Panc1 (cell line): Measurements from ENCODE around the gene GANC. TPM values are rescaled to one million over a fixed set of nuclear protein-coding genes. Genes with fewer than 3 reads are reported as not detected.

Source experiments
- ATAC-seq: fragments of 200-7000 bp; cut with Tn5 transposase; 2 replicates; pipeline ENCODE4 v1.9.1; 2020; ENCODE audit warnings: mild to moderate bottlenecking, moderate library complexity
- BruUV-seq: library from RNA; stranded (reverse); fragments of 400-500 nt; replicated peaks from 2 replicates; lab custom pipeline; 2021; lab: Mats Ljungman, UMichigan
- CTCF ChIA-PET: fragments of 300-600 bp; sonication (Branson Sonifier 250); formaldehyde crosslinking; loops from one replicate; lab custom pipeline; 2022; ENCODE audit warnings: antibody characterized with exemption; lab: Charles Lee
- POLR2A ChIA-PET: fragments of 300-600 bp; sonication (Branson Sonifier 250); formaldehyde crosslinking; loops from one replicate; lab custom pipeline; 2022; ENCODE audit warnings: antibody characterized with exemption; lab: Charles Lee
- DNase-seq: peaks from one replicate; pipeline ENCODE4 v3.0.0-alpha.2; 2010; ENCODE audit warnings: low read depth, low spot score
- H3K27ac ChIP-seq: 2 replicates; pipeline ENCODE4 v1.5.1; 2011; ENCODE audit warnings: mild to moderate bottlenecking, low read length, inconsistent platforms
- H3K27me3 ChIP-seq: fragments of 200-500 bp; sonication (Bioruptor generic); 2 replicates; pipeline ENCODE4 v1.6.0; 2014; ENCODE audit warnings: low read length, inconsistent platforms; ENCODE audit not compliant: control insufficient read depth, insufficient read depth
- H3K36me3 ChIP-seq: fragments of 200-500 bp; sonication (Bioruptor generic); 2 replicates; pipeline ENCODE4 v1.5.1; 2014; ENCODE audit warnings: inconsistent platforms, mild to moderate bottlenecking, low read length, moderate library complexity; ENCODE audit not compliant: control insufficient read depth, insufficient read depth
- H3K4me1 ChIP-seq: 2 replicates; pipeline ENCODE4 v1.5.1; 2011; ENCODE audit warnings: inconsistent platforms, mild to moderate bottlenecking, low read length, moderate library complexity; ENCODE audit not compliant: control insufficient read depth, insufficient read depth
- H3K4me3 ChIP-seq, 2 experiments: 2 replicates each; pipeline ENCODE4 v1.5.1; 2011 to 2012; ENCODE audit warnings: low read depth in 2 of 2, low read length in 2 of 2, mild to moderate bottlenecking in 2 of 2, inconsistent platforms in 1 of 2, moderate library complexity in 1 of 2
- H3K9me3 ChIP-seq: fragments of 200-500 bp; sonication (Bioruptor generic); 2 replicates; pipeline ENCODE4 v1.5.1; 2014; ENCODE audit warnings: low read depth, mild to moderate bottlenecking, inconsistent platforms, low read length, moderate library complexity; ENCODE audit not compliant: control insufficient read depth, insufficient read depth
- POLR2AphosphoS5 ChIP-seq: IDR thresholded peaks from 2 replicates; pipeline ENCODE4 v1.6.1; 2012; ENCODE audit warnings: mild to moderate bottlenecking, low read depth, low read length, moderate library complexity
- SIN3A ChIP-seq: IDR thresholded peaks from 2 replicates; pipeline ENCODE4 v1.6.1; 2012; ENCODE audit warnings: low read depth, mild to moderate bottlenecking, low read length, moderate library complexity, borderline replicate concordance; ENCODE audit not compliant: insufficient read depth
- TCF7L2 ChIP-seq: IDR thresholded peaks from 2 replicates; pipeline ENCODE4 v1.6.1; 2011; ENCODE audit warnings: mild to moderate bottlenecking, low read depth, low read length, inconsistent platforms
- in situ Hi-C: cut with HindIII; loops from 2 replicates; pipeline ENCODE4 v1.10.0; 2016; ENCODE audit warnings: low sequenced_read_pairs, low pct_unique_long_range_greater_than_20kb
- intact Hi-C: fragments of 100-400 bp; cut with micrococcal nuclease; formaldehyde crosslinking; loops from one replicate; pipeline ENCODE4 v1.10.0; 2022; ENCODE audit not compliant: unreplicated experiment
- total RNA-seq: library from RNA; stranded (reverse); gene quantifications from one replicate; pipeline ENCODE4 v1.2.1, GENCODE V29; 2021; ENCODE audit not compliant: unreplicated experiment
- TF ChIP-seq, protein P1 (sequence below): fragments of 450-650 bp; IDR thresholded peaks from 2 replicates; pipeline ENCODE4 v1.5.1; 2017; ENCODE audit warnings: mild to moderate bottlenecking
- TF ChIP-seq, protein P2 (sequence below), 2 experiments: IDR thresholded peaks; 2 replicates each; pipeline ENCODE4 v1.6.1; 2011 to 2012; ENCODE audit warnings: low read depth in 2 of 2, control low read depth in 1 of 2, low read length in 1 of 2, mild to moderate bottlenecking in 1 of 2, moderate library complexity in 1 of 2; ENCODE audit not compliant: insufficient read depth in 1 of 2

GANC gene
- total RNA-seq, 1 experiment from 2014 or later, result 21.1 TPM

DNA sequence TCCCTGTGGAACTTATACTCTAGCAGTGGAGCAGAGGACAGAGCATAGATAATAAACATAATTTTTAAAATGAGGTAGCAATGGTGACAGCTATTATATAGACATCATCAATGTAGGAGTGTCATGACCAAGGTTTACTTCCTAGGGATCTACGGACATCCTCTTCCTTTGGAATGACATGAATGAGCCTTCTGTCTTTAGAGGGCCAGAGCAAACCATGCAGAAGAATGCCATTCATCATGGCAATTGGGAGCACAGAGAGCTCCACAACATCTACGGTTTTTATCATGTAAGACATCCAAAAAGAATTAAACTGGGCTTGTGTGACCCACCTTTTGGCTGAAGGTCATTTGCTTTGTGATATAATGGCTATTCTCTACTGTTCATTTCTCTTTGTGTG is 56.2 kb downstream of the GANC start:
- H3K36me3 ChIP-seq, result no peaks in the 10 kb centered on the region
- in situ Hi-C loops, result no loop called here
- H3K4me1 ChIP-seq, result no peaks in the 10 kb centered on the region
- H3K27ac ChIP-seq, result no peak overlapping the region
- ChIA-PET CTCF (no interaction called here), POLR2A (no interaction called here)
- H3K27me3 ChIP-seq, result no peaks in the 10 kb centered on the region
- intact Hi-C loops, result no loop called here
- TF ChIP-seq TCF7L2 (no peak), POLR2AphosphoS5 (no peak), SIN3A (no peak)
- TF ChIP-seq, protein P1, sequence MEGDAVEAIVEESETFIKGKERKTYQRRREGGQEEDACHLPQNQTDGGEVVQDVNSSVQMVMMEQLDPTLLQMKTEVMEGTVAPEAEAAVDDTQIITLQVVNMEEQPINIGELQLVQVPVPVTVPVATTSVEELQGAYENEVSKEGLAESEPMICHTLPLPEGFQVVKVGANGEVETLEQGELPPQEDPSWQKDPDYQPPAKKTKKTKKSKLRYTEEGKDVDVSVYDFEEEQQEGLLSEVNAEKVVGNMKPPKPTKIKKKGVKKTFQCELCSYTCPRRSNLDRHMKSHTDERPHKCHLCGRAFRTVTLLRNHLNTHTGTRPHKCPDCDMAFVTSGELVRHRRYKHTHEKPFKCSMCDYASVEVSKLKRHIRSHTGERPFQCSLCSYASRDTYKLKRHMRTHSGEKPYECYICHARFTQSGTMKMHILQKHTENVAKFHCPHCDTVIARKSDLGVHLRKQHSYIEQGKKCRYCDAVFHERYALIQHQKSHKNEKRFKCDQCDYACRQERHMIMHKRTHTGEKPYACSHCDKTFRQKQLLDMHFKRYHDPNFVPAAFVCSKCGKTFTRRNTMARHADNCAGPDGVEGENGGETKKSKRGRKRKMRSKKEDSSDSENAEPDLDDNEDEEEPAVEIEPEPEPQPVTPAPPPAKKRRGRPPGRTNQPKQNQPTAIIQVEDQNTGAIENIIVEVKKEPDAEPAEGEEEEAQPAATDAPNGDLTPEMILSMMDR, result no peak
- TF ChIP-seq, protein P2, sequence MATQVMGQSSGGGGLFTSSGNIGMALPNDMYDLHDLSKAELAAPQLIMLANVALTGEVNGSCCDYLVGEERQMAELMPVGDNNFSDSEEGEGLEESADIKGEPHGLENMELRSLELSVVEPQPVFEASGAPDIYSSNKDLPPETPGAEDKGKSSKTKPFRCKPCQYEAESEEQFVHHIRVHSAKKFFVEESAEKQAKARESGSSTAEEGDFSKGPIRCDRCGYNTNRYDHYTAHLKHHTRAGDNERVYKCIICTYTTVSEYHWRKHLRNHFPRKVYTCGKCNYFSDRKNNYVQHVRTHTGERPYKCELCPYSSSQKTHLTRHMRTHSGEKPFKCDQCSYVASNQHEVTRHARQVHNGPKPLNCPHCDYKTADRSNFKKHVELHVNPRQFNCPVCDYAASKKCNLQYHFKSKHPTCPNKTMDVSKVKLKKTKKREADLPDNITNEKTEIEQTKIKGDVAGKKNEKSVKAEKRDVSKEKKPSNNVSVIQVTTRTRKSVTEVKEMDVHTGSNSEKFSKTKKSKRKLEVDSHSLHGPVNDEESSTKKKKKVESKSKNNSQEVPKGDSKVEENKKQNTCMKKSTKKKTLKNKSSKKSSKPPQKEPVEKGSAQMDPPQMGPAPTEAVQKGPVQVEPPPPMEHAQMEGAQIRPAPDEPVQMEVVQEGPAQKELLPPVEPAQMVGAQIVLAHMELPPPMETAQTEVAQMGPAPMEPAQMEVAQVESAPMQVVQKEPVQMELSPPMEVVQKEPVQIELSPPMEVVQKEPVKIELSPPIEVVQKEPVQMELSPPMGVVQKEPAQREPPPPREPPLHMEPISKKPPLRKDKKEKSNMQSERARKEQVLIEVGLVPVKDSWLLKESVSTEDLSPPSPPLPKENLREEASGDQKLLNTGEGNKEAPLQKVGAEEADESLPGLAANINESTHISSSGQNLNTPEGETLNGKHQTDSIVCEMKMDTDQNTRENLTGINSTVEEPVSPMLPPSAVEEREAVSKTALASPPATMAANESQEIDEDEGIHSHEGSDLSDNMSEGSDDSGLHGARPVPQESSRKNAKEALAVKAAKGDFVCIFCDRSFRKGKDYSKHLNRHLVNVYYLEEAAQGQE (IDR thresholded peaks at IDR 0.05; ENCODE audit: insufficient read depth in 1 of 2, low read depth in 2 of 2, low read length in 1 of 2), result no peak
- no peaks in the 10 kb centered on the region for H3K9me3 ChIP-seq
- no peak overlapping the region for H3K4me3 ChIP-seq
- ATAC-seq (no peak), DNase-seq (no peak)
- no TSS peak for BruUV-seq

DNA sequence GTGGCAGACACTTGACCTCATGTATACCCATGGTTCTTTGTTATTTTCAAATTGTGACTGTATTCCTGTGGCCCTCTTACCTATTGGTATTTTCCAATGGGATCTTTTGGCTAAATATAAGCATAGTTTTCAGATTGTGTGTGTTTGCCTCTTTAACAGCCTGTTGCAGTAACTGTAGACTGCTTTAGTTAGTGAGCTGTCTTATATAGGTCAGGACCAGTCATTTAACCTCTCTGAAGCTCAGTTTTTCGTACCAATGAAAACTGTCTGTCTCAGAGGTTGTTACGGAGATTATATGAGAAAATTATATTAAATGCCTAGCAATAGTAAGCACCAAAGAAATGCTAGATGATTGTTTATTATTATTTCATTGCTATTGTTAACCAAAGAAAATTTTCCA is 57.0 kb downstream of the GANC start:
- Histone ChIP-seq H3K4me3 (no peak overlapping the region), H3K9me3 (peaks cover 4% of the 10 kb centered on the region; the same call in 1 of the 2 replicates), H3K36me3 (no peaks in the 10 kb centered on the region), H3K27ac (no peak overlapping the region), H3K4me1 (no peaks in the 10 kb centered on the region), H3K27me3 (no peaks in the 10 kb centered on the region)
- intact Hi-C loops (no loop called here), in situ Hi-C loops (no loop called here)
- ChIA-PET POLR2A (no interaction called here), CTCF (no interaction called here)
- ATAC-seq (no peak), DNase-seq (no peak)
- TF ChIP-seq, protein P1, result no peak
- TF ChIP-seq, protein P2 (IDR thresholded peaks at IDR 0.05; ENCODE audit: insufficient read depth in 1 of 2, low read depth in 2 of 2, low read length in 1 of 2), result no peak
- TF ChIP-seq SIN3A (no peak), POLR2AphosphoS5 (no peak)
- no TSS peak for BruUV-seq
